Left hindlimb (tissue), 1 donor: ENCODE results near the gene PDLIM1.

Experiments
- DNase-seq: peaks from one replicate; pipeline ENCODE4 v3.0.0-alpha.2; 2018

Gene PDLIM1

GRCh38 chr10:95287281-95287680, 3.5 kb downstream of the PDLIM1 start:
- no peak for DNase-seq

- DNase-seq, result no peak
Observed at GRCh38 chr10:95286707-95287106, 4.1 kb downstream of the PDLIM1 start.

- DNase-seq, result no peak
Observed at GRCh38 chr10:95285556-95285955, 5.2 kb downstream of the PDLIM1 start.

GRCh38 chr10:95284807-95285206, 6.0 kb downstream of the PDLIM1 start:
- no peak for DNase-seq

- no peak for DNase-seq
Observed at GRCh38 chr10:95282107-95282506, 8.7 kb downstream of the PDLIM1 start.

- DNase-seq, result no peak
Observed at GRCh38 chr10:95281206-95281605, 9.6 kb downstream of the PDLIM1 start.

- no peak for DNase-seq
Observed at GRCh38 chr10:95280637-95281036, 10.2 kb downstream of the PDLIM1 start.

GRCh38 chr10:95279042-95279820, 11.6 kb downstream of the PDLIM1 start:
- no peak for DNase-seq

GRCh38 chr10:95278061-95278988, 12.5 kb downstream of the PDLIM1 start:
- DNase-seq, result no peak

GRCh38 chr10:95277614-95278013, 13.2 kb downstream of the PDLIM1 start:
- no peak for DNase-seq

GRCh38 chr10:95277201-95277570, 13.6 kb downstream of the PDLIM1 start:
- no peak for DNase-seq

GRCh38 chr10:95276367-95277200, 14.2 kb downstream of the PDLIM1 start:
- DNase-seq, result no peak

GRCh38 chr10:95275726-95276366, 15.0 kb downstream of the PDLIM1 start:
- DNase-seq, result no peak

- DNase-seq, result no peak
Observed at GRCh38 chr10:95273393-95274312, 17.1 kb downstream of the PDLIM1 start.

- peak; percentile 34 for DNase-seq
Observed at GRCh38 chr10:95268438-95268837, 22.4 kb downstream of the PDLIM1 start.

- DNase-seq, result no peak
Observed at GRCh38 chr10:95267251-95267650, 23.6 kb downstream of the PDLIM1 start.

- no peak for DNase-seq
Observed at GRCh38 chr10:95266674-95267095, 24.1 kb downstream of the PDLIM1 start.

- DNase-seq, result no peak
Observed at GRCh38 chr10:95265572-95265971, 25.2 kb downstream of the PDLIM1 start.

GRCh38 chr10:95264227-95265051, 26.4 kb downstream of the PDLIM1 start:
- DNase-seq, result no peak

- DNase-seq, result no peak
Observed at GRCh38 chr10:95263864-95264226, 27.0 kb downstream of the PDLIM1 start.
